Suprapubic skin (tissue), 4 donors: ENCODE measurements around the gene LDLRAD4. TPM values are rescaled to one million over a fixed set of nuclear protein-coding genes. Genes with fewer than 3 reads are reported as not detected.

Source experiments
- DNase-seq, 2 donors: peaks; one replicate each; pipeline ENCODE4 v3.0.0-alpha.2; 2019; ENCODE audit warnings: low spot score in 2 of 2
- H3K27ac ChIP-seq: fragments of 200-600 bp; sonication (generic); one replicate; pipeline ENCODE4 v1.5.1; 2019
- H3K27me3 ChIP-seq: fragments of 200-600 bp; sonication (generic); one replicate; pipeline ENCODE4 v1.5.1; 2019
- H3K36me3 ChIP-seq: fragments of 200-600 bp; sonication (generic); one replicate; pipeline ENCODE4 v1.5.1; 2019
- H3K4me1 ChIP-seq: fragments of 200-600 bp; sonication (generic); one replicate; pipeline ENCODE4 v1.5.1; 2019
- H3K4me3 ChIP-seq: fragments of 200-600 bp; sonication (generic); one replicate; pipeline ENCODE4 v1.5.1; 2019; ENCODE audit warnings: mild to moderate bottlenecking
- H3K9me3 ChIP-seq: fragments of 200-600 bp; sonication (generic); one replicate; pipeline ENCODE4 v1.5.1; 2019
- CTCF ChIP-seq, 2 donors: fragments of 200-600 bp in 1 of 2; fragments of 450-650 bp in 1 of 2; sonication (generic) in 1 of 2; IDR thresholded peaks; one replicate each; pipeline ENCODE4 v1.5.1; 2016 to 2019; ENCODE audit warnings: antibody characterized with exemption in 2 of 2, mild to moderate bottlenecking in 1 of 2, moderate library complexity in 1 of 2
- EP300 ChIP-seq: sonication (generic); formaldehyde crosslinking; IDR thresholded peaks from one replicate; pipeline ENCODE4 v1.6.1; 2017; ENCODE audit warnings: antibody characterized with exemption
- POLR2A ChIP-seq, 2 donors: fragments of 450-650 bp; IDR thresholded peaks; one replicate each; pipeline ENCODE4 v1.6.1; 2017; ENCODE audit warnings: antibody characterized with exemption in 2 of 2, mild to moderate bottlenecking in 2 of 2, moderate library complexity in 2 of 2
- POLR2AphosphoS5 ChIP-seq, 3 donors: sonication (generic); formaldehyde crosslinking; IDR thresholded peaks; one replicate each; pipeline ENCODE4 v1.6.1; 2017; ENCODE audit warnings: antibody characterized with exemption in 3 of 3
- WGBS: methylation state at CpG from one replicate; pipeline ENCODE4 v1.1.5; 2018; 5-methylcytosine and 5-hydroxymethylcytosine counted together
- total RNA-seq, 4 donors: library from RNA; depleted of rRNA; stranded (reverse); fragments of >200 nt; gene quantifications; one replicate each; pipeline ENCODE4 v1.1.0, GENCODE V29; 2016

LDLRAD4 gene
- total RNA-seq, 4 donors from 2014 or later = 10.1 to 31.6 (median 15.1) TPM

DNA sequence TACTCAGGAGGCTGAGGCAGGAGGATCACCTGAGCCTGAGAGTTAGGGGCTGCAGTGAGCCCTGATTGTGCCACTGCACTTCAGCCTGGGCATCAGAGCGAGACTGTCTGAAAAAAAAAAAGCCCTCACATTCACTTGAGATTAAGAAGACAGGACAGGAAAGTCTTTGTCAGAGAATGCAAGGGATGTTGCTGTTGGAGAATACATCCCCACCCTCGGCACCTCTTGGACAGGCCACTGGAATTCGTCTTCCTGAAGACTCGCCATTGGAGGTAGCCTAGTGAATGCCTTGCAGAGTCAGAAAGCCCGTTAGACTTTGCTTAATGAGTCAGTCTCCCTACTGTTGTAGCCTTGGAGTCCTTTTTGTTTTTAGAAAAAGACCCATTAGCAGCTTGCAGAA, 302.2 kb downstream of the LDLRAD4 start:
- Histone ChIP-seq H3K36me3 (peaks cover 5% of the 10 kb centered on the region), H3K27ac (no peak overlapping the region), H3K9me3 (no peaks in the 10 kb centered on the region), H3K27me3 (no peaks in the 10 kb centered on the region), H3K4me3 (no peak overlapping the region), H3K4me1 (no peaks in the 10 kb centered on the region)
- DNase-seq = peak in 1 of 2 donors; percentile 55
- TF ChIP-seq POLR2AphosphoS5 (IDR thresholded peaks at IDR 0.05) (no peak), CTCF (IDR thresholded peaks at IDR 0.05) (no peak), EP300 (no peak), POLR2A (IDR thresholded peaks at IDR 0.05) (no peak)
- WGBS = 96% methylated on average over 5 of the region's 5 CpGs

- no peaks in the 10 kb centered on the region for H3K27me3 ChIP-seq
- DNase-seq = no peak
- H3K27ac ChIP-seq = no peak overlapping the region
- WGBS = 83% methylated on average over 4 of the region's 4 CpGs
- no peak overlapping the region for H3K4me3 ChIP-seq
- peaks cover 5% of the 10 kb centered on the region for H3K36me3 ChIP-seq
- no peaks in the 10 kb centered on the region for H3K9me3 ChIP-seq
- H3K4me1 ChIP-seq = no peaks in the 10 kb centered on the region
- no peak for TF ChIP-seq EP300
- no peak for TF ChIP-seq CTCF (IDR thresholded peaks at IDR 0.05)
- no peak for TF ChIP-seq POLR2A (IDR thresholded peaks at IDR 0.05)
- TF ChIP-seq POLR2AphosphoS5 (IDR thresholded peaks at IDR 0.05) = no peak
These were observed 302.9 kb downstream of the LDLRAD4 start for GRCh38 chr18:13521418-13521817.

GRCh38 chr18:13522256-13522655, 303.7 kb downstream of the LDLRAD4 start:
- TF ChIP-seq CTCF (IDR thresholded peaks at IDR 0.05) (no peak), POLR2AphosphoS5 (IDR thresholded peaks at IDR 0.05) (no peak), EP300 (no peak), POLR2A (IDR thresholded peaks at IDR 0.05) (no peak)
- Histone ChIP-seq H3K36me3 (peaks cover 5% of the 10 kb centered on the region), H3K27me3 (no peaks in the 10 kb centered on the region), H3K4me3 (no peak overlapping the region), H3K27ac (no peak overlapping the region), H3K4me1 (no peaks in the 10 kb centered on the region), H3K9me3 (no peaks in the 10 kb centered on the region)
- no peak for DNase-seq
- WGBS = 90% methylated on average over 2 of the region's 2 CpGs

- WGBS = 91% methylated on average over 15 of the region's 15 CpGs
These were observed 304.5 kb downstream of the LDLRAD4 start for GRCh38 chr18:13522861-13523660.

More at GRCh38 chr18:13522861-13523660, 304.5 kb downstream of the LDLRAD4 start:
- Histone ChIP-seq H3K4me1 (no peaks in the 10 kb centered on the region), H3K9me3 (no peaks in the 10 kb centered on the region), H3K4me3 (no peak overlapping the region), H3K27ac (no peak overlapping the region), H3K36me3 (peaks cover 5% of the 10 kb centered on the region), H3K27me3 (no peaks in the 10 kb centered on the region)
- no peak for DNase-seq
- TF ChIP-seq EP300 (no peak), CTCF (IDR thresholded peaks at IDR 0.05) (no peak), POLR2A (IDR thresholded peaks at IDR 0.05) (no peak), POLR2AphosphoS5 (IDR thresholded peaks at IDR 0.05) (no peak)
